HCT116 (cell line): ENCODE measurements around the gene CSNK1D. TPM values are rescaled to one million over a fixed set of nuclear protein-coding genes. Genes with fewer than 3 reads are reported as not detected.

ENCODE experiments used
- ATAC-seq: fragments of 200-7000 bp; cut with Tn5 transposase; 2 replicates; pipeline ENCODE4 v1.9.1; 2020; ENCODE audit warnings: mild to moderate bottlenecking, moderate library complexity
- BruUV-seq: library from RNA; stranded (reverse); fragments of 400-500 nt; replicated peaks from 2 replicates; lab custom pipeline; 2021; lab: Mats Ljungman, UMichigan
- CTCF ChIA-PET: fragments of 300-600 bp; sonication (Branson Sonifier 250); formaldehyde crosslinking; loops from one replicate; lab custom pipeline; 2021; ENCODE audit warnings: antibody characterized with exemption; lab: Charles Lee
- POLR2A ChIA-PET: fragments of 300-600, 350-600 bp; sonication (Branson Sonifier 250); formaldehyde crosslinking; loops from one replicate; lab custom pipeline; 2021; ENCODE audit warnings: antibody characterized with exemption; lab: Charles Lee
- RAD21 ChIA-PET, 2 experiments: fragments of 300-600 bp; sonication (Branson Sonifier 250); formaldehyde crosslinking; loops; one replicate each; lab custom pipeline; 2023; ENCODE audit warnings: low total read pairs in 2 of 2; ENCODE audit not compliant: uncharacterized antibody in 2 of 2, unreplicated experiment in 2 of 2, low non-redundant PET in 1 of 2; lab: Charles Lee
- DNase-seq: peaks from one replicate; pipeline ENCODE4 v3.0.0-alpha.2; 2010; ENCODE audit warnings: low read depth, low spot score
- H2AFZ ChIP-seq: fragments of 200-600 bp; shearing (Covaris generic), sonication (generic); 2 replicates; pipeline ENCODE4 v1.6.1; 2017; ENCODE audit warnings: low read depth, mixed run types, mixed read lengths, antibody characterized with exemption, low read length; ENCODE audit not compliant: poor library complexity, severe bottlenecking
- H3K27ac ChIP-seq: 2 replicates; pipeline ENCODE4 v1.5.1; 2012; ENCODE audit warnings: low read depth, low read length
- H3K27me3 ChIP-seq: fragments of 200-600 bp; sonication (generic); 2 replicates; pipeline ENCODE4 v1.6.1; 2016; ENCODE audit warnings: mixed run types, low read length, mixed read lengths; ENCODE audit not compliant: insufficient read depth
- H3K36me3 ChIP-seq, 2 experiments: fragments of 200-500 bp in 1 of 2; fragments of 200-600 bp in 1 of 2; sonication (Bioruptor generic) in 1 of 2; sonication (generic) in 1 of 2; 2 replicates each; pipeline versions ENCODE4 v1.5.1 to v1.6.1; 2014 to 2016; ENCODE audit warnings: low read length in 2 of 2, inconsistent platforms in 1 of 2, mixed read lengths in 1 of 2, mixed run types in 1 of 2; ENCODE audit not compliant: insufficient read depth in 2 of 2, control insufficient read depth in 1 of 2
- H3K4me1 ChIP-seq, 2 experiments: fragments of 200-600 bp in 1 of 2; sonication (generic) in 1 of 2; 2 replicates each; pipeline versions ENCODE4 v1.5.1 to v1.6.1; 2012 to 2017; ENCODE audit warnings: low read length in 2 of 2, inconsistent platforms in 1 of 2, mild to moderate bottlenecking in 1 of 2, mixed read lengths in 1 of 2, mixed run types in 1 of 2, moderate library complexity in 1 of 2; ENCODE audit not compliant: insufficient read depth in 2 of 2, control insufficient read depth in 1 of 2
- H3K4me2 ChIP-seq: fragments of 200-600 bp; sonication (generic); 2 replicates; pipeline ENCODE4 v1.6.1; 2017; ENCODE audit warnings: mixed run types, low read length, mixed read lengths
- H3K4me3 ChIP-seq, 2 experiments: fragments of 200-600 bp in 1 of 2; sonication (generic) in 1 of 2; replicated peaks in 1 of 2; 2 replicates each; pipeline ENCODE4 v1.5.1; 2011 to 2016; ENCODE audit warnings: low read length in 2 of 2, control low read depth in 1 of 2, low read depth in 1 of 2, mild to moderate bottlenecking in 1 of 2, mixed read lengths in 1 of 2, mixed run types in 1 of 2
- H3K79me2 ChIP-seq: fragments of 200-600 bp; sonication (generic); 2 replicates; pipeline ENCODE4 v1.6.1; 2017; ENCODE audit warnings: mild to moderate bottlenecking, mixed run types, low read length, moderate library complexity, mixed read lengths; ENCODE audit not compliant: insufficient read depth
- H3K9ac ChIP-seq: fragments of 200-600 bp; sonication (generic); 2 replicates; pipeline ENCODE4 v1.6.1; 2016; ENCODE audit warnings: low read length, mixed read lengths
- H3K9me2 ChIP-seq: fragments of 200-600 bp; sonication (generic), shearing (Covaris generic); 2 replicates; pipeline ENCODE4 v1.6.1; 2017; ENCODE audit warnings: mixed run types, mild to moderate bottlenecking, moderate library complexity; ENCODE audit not compliant: insufficient read depth
- H3K9me3 ChIP-seq, 2 experiments: fragments of 200-500 bp in 1 of 2; fragments of 200-600 bp in 1 of 2; sonication (Bioruptor generic) in 1 of 2; sonication (generic) in 1 of 2; 2 replicates each; pipeline ENCODE4 v1.6.1; 2014 to 2017; ENCODE audit warnings: low read length in 2 of 2, mixed read lengths in 2 of 2, inconsistent platforms in 1 of 2, low read depth in 1 of 2, mild to moderate bottlenecking in 1 of 2, mixed run types in 1 of 2, moderate library complexity in 1 of 2; ENCODE audit not compliant: control insufficient read depth in 1 of 2, insufficient read depth in 1 of 2
- H4K20me1 ChIP-seq: fragments of 200-600 bp; sonication (generic), shearing (Covaris generic); 2 replicates; pipeline ENCODE4 v1.6.1; 2017; ENCODE audit warnings: mixed run types, mild to moderate bottlenecking, moderate library complexity; ENCODE audit not compliant: insufficient read depth
- CBX3 ChIP-seq: IDR thresholded peaks from 2 replicates; pipeline ENCODE4 v1.6.1; 2012; ENCODE audit warnings: low read depth
- EGR1 ChIP-seq: IDR thresholded peaks from 2 replicates; pipeline ENCODE4 v1.6.1; 2012; ENCODE audit warnings: low read depth
- ELF1 ChIP-seq: IDR thresholded peaks from 2 replicates; pipeline ENCODE4 v1.6.1; 2012; ENCODE audit warnings: low read depth, borderline replicate concordance
- EZH2 ChIP-seq: fragments of 200-600 bp; sonication (generic); IDR thresholded peaks from 2 replicates; pipeline ENCODE4 v1.6.1; 2017; ENCODE audit warnings: antibody characterized with exemption, mixed run types
- EZH2phosphoT487 ChIP-seq: fragments of 200-600 bp; IDR thresholded peaks from 2 replicates; pipeline ENCODE4 v1.6.1; 2018; ENCODE audit warnings: antibody characterized with exemption, borderline replicate concordance
- JUND ChIP-seq: IDR thresholded peaks from 2 replicates; pipeline ENCODE4 v1.6.1; 2012
- POLR2AphosphoS5 ChIP-seq: IDR thresholded peaks from 2 replicates; pipeline ENCODE4 v1.6.1; 2011; ENCODE audit warnings: mild to moderate bottlenecking, low read depth, low read length, moderate library complexity
- RAD21 ChIP-seq: IDR thresholded peaks from 2 replicates; pipeline ENCODE4 v1.6.1; 2012; ENCODE audit warnings: low read depth, mild to moderate bottlenecking
- SIN3A ChIP-seq: IDR thresholded peaks from 2 replicates; pipeline ENCODE4 v1.6.1; 2012; ENCODE audit warnings: low read depth
- SP1 ChIP-seq: IDR thresholded peaks from 2 replicates; pipeline ENCODE4 v1.6.1; 2012; ENCODE audit warnings: low read depth
- SRF ChIP-seq: IDR thresholded peaks from 2 replicates; pipeline ENCODE4 v1.6.1; 2012; ENCODE audit warnings: low read depth
- TCF7L2 ChIP-seq: IDR thresholded peaks from 2 replicates; pipeline ENCODE4 v1.7.0; 2011; ENCODE audit warnings: borderline replicate concordance, inconsistent platforms; ENCODE audit not compliant: insufficient read depth, insufficient read length; ENCODE audit errors: extremely low read depth
- YY1 ChIP-seq: IDR thresholded peaks from 2 replicates; pipeline ENCODE4 v1.6.1; 2011; ENCODE audit warnings: low read length, low read depth, moderate library complexity, mild to moderate bottlenecking; ENCODE audit not compliant: insufficient replicate concordance; ENCODE audit errors: extremely low read depth
- ZFX ChIP-seq: fragments of 450-650 bp; IDR thresholded peaks from 2 replicates; pipeline ENCODE4 v1.6.1; 2017
- intact Hi-C: fragments of 100-400 bp; cut with micrococcal nuclease; formaldehyde crosslinking; loops from 2 replicates; pipeline ENCODE4 v1.10.0; 2022
- total RNA-seq: library from RNA; stranded (reverse); gene quantifications from one replicate; pipeline ENCODE4 v1.2.1, GENCODE V29; 2021; ENCODE audit not compliant: unreplicated experiment
- TF ChIP-seq, protein P1 (sequence below): IDR thresholded peaks from 2 replicates; pipeline ENCODE4 v1.6.1; 2012; ENCODE audit warnings: low read depth
- TF ChIP-seq, protein P2 (sequence below), 3 experiments: fragments of 200-600 bp in 1 of 3; sonication (generic) in 1 of 3; IDR thresholded peaks in 2 of 3; conservative IDR thresholded peaks in 1 of 3; 2 replicates each; pipeline ENCODE4 v1.5.1; 2012 to 2017; ENCODE audit warnings: low read depth in 2 of 3, low read length in 2 of 3, antibody characterized with exemption in 1 of 3, borderline replicate concordance in 1 of 3, control low read depth in 1 of 3, mild to moderate bottlenecking in 1 of 3, mixed read lengths in 1 of 3, mixed run types in 1 of 3, moderate library complexity in 1 of 3; ENCODE audit not compliant: insufficient read depth in 1 of 3
- TF ChIP-seq, protein P3 (sequence below): IDR thresholded peaks from 2 replicates; pipeline ENCODE4 v1.6.1; 2012

The CSNK1D gene
- total RNA-seq, 1 experiment from 2014 or later, result 176 TPM

DNA sequence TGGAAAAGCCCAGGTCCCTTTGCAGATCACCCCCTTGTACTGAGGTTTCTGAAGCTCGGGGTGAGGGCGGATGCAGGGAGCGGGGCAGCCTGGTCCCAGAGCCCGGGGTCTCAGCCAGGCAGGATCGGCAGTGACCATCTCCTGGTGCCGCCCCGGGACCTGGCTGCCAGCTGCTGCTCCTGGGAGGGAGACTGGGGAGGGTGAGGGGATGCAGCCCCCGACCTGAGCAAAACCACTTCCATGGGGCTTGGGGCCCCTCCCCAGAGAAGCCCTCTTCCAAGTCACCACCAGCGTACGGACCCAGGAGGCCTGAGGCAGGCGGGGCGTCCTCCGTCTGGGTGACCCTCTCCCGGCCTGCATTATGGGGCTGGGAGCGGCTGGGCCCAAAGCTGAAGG lies 29.1 kb upstream of the CSNK1D start:
- TF ChIP-seq YY1 (no peak), EZH2phosphoT487 (no peak), SIN3A (no peak), EGR1 (no peak), EZH2 (no peak), TCF7L2 (no peak), POLR2AphosphoS5 (no peak), ZFX (no peak), SP1 (no peak), RAD21 (no peak), ELF1 (no peak), JUND (no peak), SRF (no peak), CBX3 (no peak)
- TF ChIP-seq, protein P1, sequence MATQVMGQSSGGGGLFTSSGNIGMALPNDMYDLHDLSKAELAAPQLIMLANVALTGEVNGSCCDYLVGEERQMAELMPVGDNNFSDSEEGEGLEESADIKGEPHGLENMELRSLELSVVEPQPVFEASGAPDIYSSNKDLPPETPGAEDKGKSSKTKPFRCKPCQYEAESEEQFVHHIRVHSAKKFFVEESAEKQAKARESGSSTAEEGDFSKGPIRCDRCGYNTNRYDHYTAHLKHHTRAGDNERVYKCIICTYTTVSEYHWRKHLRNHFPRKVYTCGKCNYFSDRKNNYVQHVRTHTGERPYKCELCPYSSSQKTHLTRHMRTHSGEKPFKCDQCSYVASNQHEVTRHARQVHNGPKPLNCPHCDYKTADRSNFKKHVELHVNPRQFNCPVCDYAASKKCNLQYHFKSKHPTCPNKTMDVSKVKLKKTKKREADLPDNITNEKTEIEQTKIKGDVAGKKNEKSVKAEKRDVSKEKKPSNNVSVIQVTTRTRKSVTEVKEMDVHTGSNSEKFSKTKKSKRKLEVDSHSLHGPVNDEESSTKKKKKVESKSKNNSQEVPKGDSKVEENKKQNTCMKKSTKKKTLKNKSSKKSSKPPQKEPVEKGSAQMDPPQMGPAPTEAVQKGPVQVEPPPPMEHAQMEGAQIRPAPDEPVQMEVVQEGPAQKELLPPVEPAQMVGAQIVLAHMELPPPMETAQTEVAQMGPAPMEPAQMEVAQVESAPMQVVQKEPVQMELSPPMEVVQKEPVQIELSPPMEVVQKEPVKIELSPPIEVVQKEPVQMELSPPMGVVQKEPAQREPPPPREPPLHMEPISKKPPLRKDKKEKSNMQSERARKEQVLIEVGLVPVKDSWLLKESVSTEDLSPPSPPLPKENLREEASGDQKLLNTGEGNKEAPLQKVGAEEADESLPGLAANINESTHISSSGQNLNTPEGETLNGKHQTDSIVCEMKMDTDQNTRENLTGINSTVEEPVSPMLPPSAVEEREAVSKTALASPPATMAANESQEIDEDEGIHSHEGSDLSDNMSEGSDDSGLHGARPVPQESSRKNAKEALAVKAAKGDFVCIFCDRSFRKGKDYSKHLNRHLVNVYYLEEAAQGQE, result no peak
- TF ChIP-seq, protein P2, sequence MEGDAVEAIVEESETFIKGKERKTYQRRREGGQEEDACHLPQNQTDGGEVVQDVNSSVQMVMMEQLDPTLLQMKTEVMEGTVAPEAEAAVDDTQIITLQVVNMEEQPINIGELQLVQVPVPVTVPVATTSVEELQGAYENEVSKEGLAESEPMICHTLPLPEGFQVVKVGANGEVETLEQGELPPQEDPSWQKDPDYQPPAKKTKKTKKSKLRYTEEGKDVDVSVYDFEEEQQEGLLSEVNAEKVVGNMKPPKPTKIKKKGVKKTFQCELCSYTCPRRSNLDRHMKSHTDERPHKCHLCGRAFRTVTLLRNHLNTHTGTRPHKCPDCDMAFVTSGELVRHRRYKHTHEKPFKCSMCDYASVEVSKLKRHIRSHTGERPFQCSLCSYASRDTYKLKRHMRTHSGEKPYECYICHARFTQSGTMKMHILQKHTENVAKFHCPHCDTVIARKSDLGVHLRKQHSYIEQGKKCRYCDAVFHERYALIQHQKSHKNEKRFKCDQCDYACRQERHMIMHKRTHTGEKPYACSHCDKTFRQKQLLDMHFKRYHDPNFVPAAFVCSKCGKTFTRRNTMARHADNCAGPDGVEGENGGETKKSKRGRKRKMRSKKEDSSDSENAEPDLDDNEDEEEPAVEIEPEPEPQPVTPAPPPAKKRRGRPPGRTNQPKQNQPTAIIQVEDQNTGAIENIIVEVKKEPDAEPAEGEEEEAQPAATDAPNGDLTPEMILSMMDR (IDR thresholded peaks at IDR 0.05 in 2 of 3, conservative IDR thresholded peaks at IDR 0.05 in 1 of 3; ENCODE audit: borderline replicate concordance in 1 of 3, insufficient read depth in 1 of 3, low read depth in 2 of 3, low read length in 2 of 3), result no peak
- TF ChIP-seq, protein P3, sequence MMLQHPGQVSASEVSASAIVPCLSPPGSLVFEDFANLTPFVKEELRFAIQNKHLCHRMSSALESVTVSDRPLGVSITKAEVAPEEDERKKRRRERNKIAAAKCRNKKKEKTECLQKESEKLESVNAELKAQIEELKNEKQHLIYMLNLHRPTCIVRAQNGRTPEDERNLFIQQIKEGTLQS, result no peak
- ATAC-seq (no peak), DNase-seq (no peak)
- intact Hi-C loops, result no loop called here
- BruUV-seq, result no TSS peak
- no peaks in the 10 kb centered on the region for H3K27me3 ChIP-seq
- H3K4me3 ChIP-seq, result no peak overlapping the region
- no peaks in the 10 kb centered on the region for H3K36me3 ChIP-seq
- no peak overlapping the region for H3K4me2 ChIP-seq
- RAD21 ChIA-PET, result no interaction called here
- H3K9me3 ChIP-seq, result no peaks in the 10 kb centered on the region
- POLR2A ChIA-PET, result interaction anchor here (2.6 kb wide), 1 partner anchor 10 kb away, joined by 14 read pairs; no protein-coding TSS in a partner anchor
- CTCF ChIA-PET, result no interaction called here
- H3K27ac ChIP-seq, result no peak overlapping the region
- no peaks in the 10 kb centered on the region for H3K79me2 ChIP-seq
- no peaks in the 10 kb centered on the region for H4K20me1 ChIP-seq
- H2AFZ ChIP-seq, result no peak overlapping the region
- H3K4me1 ChIP-seq, result peaks cover 15 to 42% of the 10 kb centered on the region in 2 experiments
- no peaks in the 10 kb centered on the region for H3K9me2 ChIP-seq
- H3K9ac ChIP-seq, result no peak overlapping the region
